Measurements from ENCODE around the gene TUBB2B.

DNA sequence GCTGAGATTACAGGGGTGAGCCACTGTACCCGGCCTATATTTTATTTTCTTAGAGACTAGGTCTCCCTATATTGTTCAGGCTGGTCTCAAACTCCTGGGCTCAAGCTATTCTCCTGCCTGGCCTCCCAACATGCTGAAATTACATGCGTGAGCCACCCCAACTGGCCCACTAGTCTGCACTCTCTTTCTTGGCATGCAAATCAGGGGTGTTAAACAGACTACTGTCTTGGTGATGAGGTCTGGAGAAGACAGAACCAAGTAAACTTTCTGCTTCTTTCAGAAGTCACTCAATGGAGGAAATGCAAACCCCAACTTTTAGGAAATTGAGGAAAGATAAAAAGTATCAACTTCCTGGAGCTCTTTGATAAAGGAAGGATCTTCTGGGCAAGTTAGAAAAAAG is 8.0 kb upstream of the TUBB2B start:
- TF ChIP-seq POLR2A (IDR thresholded peaks at IDR 0.05) (no peak), EP300 (IDR thresholded peaks at IDR 0.05) (no peak)
- TF ChIP-seq, protein P1, sequence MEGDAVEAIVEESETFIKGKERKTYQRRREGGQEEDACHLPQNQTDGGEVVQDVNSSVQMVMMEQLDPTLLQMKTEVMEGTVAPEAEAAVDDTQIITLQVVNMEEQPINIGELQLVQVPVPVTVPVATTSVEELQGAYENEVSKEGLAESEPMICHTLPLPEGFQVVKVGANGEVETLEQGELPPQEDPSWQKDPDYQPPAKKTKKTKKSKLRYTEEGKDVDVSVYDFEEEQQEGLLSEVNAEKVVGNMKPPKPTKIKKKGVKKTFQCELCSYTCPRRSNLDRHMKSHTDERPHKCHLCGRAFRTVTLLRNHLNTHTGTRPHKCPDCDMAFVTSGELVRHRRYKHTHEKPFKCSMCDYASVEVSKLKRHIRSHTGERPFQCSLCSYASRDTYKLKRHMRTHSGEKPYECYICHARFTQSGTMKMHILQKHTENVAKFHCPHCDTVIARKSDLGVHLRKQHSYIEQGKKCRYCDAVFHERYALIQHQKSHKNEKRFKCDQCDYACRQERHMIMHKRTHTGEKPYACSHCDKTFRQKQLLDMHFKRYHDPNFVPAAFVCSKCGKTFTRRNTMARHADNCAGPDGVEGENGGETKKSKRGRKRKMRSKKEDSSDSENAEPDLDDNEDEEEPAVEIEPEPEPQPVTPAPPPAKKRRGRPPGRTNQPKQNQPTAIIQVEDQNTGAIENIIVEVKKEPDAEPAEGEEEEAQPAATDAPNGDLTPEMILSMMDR (IDR thresholded peaks at IDR 0.05), result no peak
